Measurements from ENCODE around the gene LIN7A.

LIN7A gene

DNA sequence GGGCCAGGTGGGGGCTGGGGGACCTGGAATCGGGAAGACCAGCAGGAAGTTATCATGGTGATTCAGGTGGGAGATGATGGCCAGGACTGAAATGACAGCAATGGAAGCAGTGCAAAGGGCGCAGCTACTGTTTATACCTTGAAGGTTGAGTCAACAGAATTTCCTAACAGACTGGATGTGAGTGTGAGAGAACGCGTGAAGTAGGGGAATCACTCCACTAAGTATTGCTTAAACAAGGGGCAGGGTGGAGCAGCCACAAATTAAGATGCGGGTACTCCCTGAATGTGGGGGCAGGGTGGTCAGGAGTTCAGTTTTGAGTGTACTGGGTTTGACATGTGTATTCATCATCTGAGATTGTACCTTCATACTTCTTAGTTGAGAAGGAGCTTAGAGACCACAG is 175.9 kb downstream of the LIN7A start:
- H3K4me3 ChIP-seq (ENCODE audit: low read depth, low read length) = no peak overlapping the region

DNA sequence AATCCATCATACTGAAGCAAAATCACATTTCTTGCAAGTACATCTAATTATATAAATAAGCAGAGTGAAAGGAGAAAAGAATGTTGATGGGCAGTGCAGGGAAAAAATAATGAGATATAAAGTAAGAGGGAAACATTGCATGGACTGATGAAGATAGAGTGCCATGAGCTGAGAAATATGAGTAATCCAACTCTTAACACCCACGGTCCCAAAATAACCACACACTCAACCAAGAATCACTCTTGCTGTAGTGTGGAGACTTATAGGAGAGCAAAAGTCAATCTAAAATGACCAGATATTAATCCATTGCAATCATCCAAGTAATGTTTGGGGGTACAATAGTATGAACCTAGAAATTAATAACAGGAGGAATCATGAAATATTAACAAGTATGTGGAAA is 180.9 kb downstream of the LIN7A start:
- no peak overlapping the region for H3K4me3 ChIP-seq (ENCODE audit: low read depth, low read length)

DNA sequence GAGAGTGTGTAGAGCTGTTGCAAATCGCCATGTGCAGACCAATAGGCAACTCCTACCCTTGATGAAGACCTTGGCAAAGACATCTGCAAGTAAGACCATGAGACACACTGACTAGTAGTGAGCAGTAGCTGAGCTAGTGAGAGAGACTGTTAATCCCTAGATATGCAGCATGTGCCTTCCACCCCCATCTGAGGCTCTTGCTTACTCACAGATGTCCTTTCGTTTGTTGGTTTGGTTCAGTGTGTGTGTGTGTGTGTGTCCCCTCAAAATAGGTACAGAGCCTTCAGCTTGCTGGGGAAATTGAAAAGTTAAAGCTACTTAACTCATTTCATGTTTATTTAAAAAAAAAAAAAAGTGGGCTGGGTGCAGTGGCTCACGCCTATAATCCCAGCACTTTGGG is 183.5 kb downstream of the LIN7A start:
- H3K4me3 ChIP-seq (ENCODE audit: low read depth, low read length) = no peak overlapping the region

DNA sequence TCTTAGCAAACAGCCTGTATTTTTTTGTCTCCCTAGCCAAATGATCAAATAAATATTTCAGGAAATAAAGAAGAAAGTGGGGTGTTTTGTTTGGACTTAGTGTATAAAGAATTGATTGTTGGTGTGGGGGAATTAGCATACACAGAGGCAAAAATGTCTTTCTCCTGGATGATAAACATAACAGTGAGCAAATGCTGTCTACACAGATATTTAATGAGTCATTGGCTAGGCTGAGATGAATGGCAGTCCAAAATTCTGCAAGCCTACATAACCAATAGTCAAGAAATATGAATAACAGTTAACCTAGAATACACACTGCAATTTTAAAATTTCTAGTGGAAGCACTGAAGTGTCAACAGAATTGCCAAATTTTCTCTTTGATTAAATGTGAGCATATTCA is 185.3 kb downstream of the LIN7A start:
- no peak overlapping the region for H3K4me3 ChIP-seq (ENCODE audit: low read depth, low read length)

DNA sequence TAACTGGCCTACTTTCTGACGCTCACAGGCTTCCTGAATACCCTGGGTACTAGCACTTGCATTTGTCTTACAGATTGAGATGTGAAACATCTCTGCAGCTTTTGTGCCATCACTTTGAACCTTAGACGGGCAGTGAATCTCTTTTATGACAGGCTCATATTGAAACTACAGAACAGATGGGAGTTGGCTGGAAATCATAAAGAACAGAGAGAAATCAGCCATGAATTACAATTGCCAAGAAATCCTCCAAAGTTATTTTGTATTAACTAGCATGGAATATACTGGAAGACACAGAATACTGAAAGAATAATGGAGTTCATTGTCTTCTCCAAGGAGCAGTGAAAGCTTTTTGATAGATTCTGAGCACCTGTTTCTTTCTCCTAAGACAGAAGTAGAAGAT is 188.3 kb downstream of the LIN7A start:
- no peak overlapping the region for H3K4me3 ChIP-seq (ENCODE audit: low read depth, low read length)

DNA sequence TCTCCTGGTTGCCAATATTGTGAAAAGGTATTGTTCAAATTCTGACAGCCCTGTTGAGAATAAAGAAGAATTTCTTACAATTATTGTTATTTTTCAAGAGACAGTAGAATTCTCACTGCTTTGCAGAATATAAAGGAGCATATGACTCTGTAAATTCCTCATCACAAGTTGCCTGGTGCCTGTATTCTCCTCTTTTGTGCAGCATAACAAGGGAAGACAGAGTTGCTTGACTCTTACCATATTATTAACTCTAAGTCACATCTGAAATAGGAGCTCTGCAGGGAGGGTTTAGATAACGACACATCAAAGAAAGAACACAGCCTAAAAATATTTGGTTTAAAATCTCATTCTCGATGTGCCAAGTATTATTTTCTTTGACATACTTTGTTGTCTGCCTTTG is 189.9 kb downstream of the LIN7A start:
- H3K4me3 ChIP-seq (ENCODE audit: low read depth, low read length) = no peak overlapping the region

- no peak overlapping the region for H3K4me3 ChIP-seq (ENCODE audit: low read depth, low read length)
These were observed 191.8 kb downstream of the LIN7A start for GRCh38 chr12:80745851-80746505.

Measured in iPS-11a (cell line).